GM12878 (cell line): ENCODE data around the gene PLAC8. TPM values are rescaled to one million over a fixed set of nuclear protein-coding genes. Genes with fewer than 3 reads are reported as not detected.

Source experiments
- ATAC-seq: fragments of 200-7000 bp; cut with Tn5 transposase; 3 replicates; pipeline ENCODE4 v1.9.1; 2020; ENCODE audit warnings: mild to moderate bottlenecking, moderate library complexity
- BruUV-seq: library from RNA; stranded (reverse); fragments of 400-500 nt; replicated peaks from 2 replicates; lab custom pipeline; 2021; lab: Mats Ljungman, UMichigan
- CTCF ChIA-PET: fragments of 300-600 bp; sonication (Branson Sonifier 250); formaldehyde crosslinking; extraction: SDS; loops from one replicate; lab custom pipeline; 2021; ENCODE audit warnings: inconsistent platforms; lab: Yijun Ruan, JAX
- POLR2A ChIA-PET: fragments of 350-600 bp; formaldehyde crosslinking; extraction: SDS; loops from one replicate; lab custom pipeline; 2021; ENCODE audit warnings: inconsistent platforms; lab: Charles Lee
- RAD21 ChIA-PET: fragments of 300-600 bp; sonication (Branson Sonifier 250); formaldehyde crosslinking; loops from one replicate; lab custom pipeline; 2023; ENCODE audit warnings: antibody characterized with exemption; ENCODE audit not compliant: unreplicated experiment; lab: Charles Lee
- SMC1A ChIA-PET: fragments of 300-600 bp; sonication (Branson Sonifier 250); formaldehyde crosslinking; loops from one replicate; lab custom pipeline; 2023; ENCODE audit not compliant: unreplicated experiment, uncharacterized antibody; lab: Charles Lee
- DNase-seq: peaks from one replicate; pipeline ENCODE4 v3.0.0-alpha.2; 2011; ENCODE audit warnings: low read depth, low spot score
- FAIRE-seq: peaks from 3 replicates; lab custom pipeline; 2011; peaks lifted over from hg19 to GRCh38; lab: Jason Lieb, UNC
- H2AFZ ChIP-seq: 2 replicates; pipeline ENCODE4 v1.6.0; 2011; ENCODE audit warnings: low read depth, low read length, control low read depth; ENCODE audit not compliant: control insufficient read depth
- H3K27ac ChIP-seq: 2 replicates; pipeline ENCODE4 v1.5.1; 2011; ENCODE audit warnings: control low read depth; ENCODE audit not compliant: control insufficient read depth, insufficient read depth
- H3K27me3 ChIP-seq, 2 experiments: replicated peaks in 1 of 2; 2 replicates each; pipeline versions ENCODE4 v1.6.0 to v1.6.1; 2011; ENCODE audit warnings: low read length in 1 of 2; ENCODE audit not compliant: control insufficient read depth in 2 of 2, insufficient read depth in 2 of 2
- H3K36me3 ChIP-seq, 2 experiments: 2 replicates each; pipeline ENCODE4 v1.5.1; 2011; ENCODE audit warnings: low read length in 1 of 2; ENCODE audit not compliant: control insufficient read depth in 2 of 2, insufficient read depth in 2 of 2
- H3K4me1 ChIP-seq: 2 replicates; pipeline ENCODE4 v1.6.1; 2011; ENCODE audit warnings: mild to moderate bottlenecking, low read length, moderate library complexity, mixed read lengths; ENCODE audit not compliant: control insufficient read depth, insufficient read depth
- H3K4me2 ChIP-seq: 2 replicates; pipeline ENCODE4 v1.6.0; 2011; ENCODE audit warnings: control low read depth; ENCODE audit not compliant: control insufficient read depth, insufficient read depth
- H3K4me3 ChIP-seq: fragments of 200-600 bp; sonication (generic); 2 replicates; pipeline ENCODE4 v1.5.1; 2016
- H3K79me2 ChIP-seq: 2 replicates; pipeline ENCODE4 v1.6.0; 2011; ENCODE audit warnings: low read length; ENCODE audit not compliant: control insufficient read depth, insufficient read depth
- H3K9ac ChIP-seq: 2 replicates; pipeline ENCODE4 v1.8.0; 2011; ENCODE audit warnings: low read length, control low read depth, mixed read lengths; ENCODE audit not compliant: control insufficient read depth, insufficient read depth
- H3K9me3 ChIP-seq: replicated peaks from 3 replicates; pipeline ENCODE4 v1.5.1; 2011; ENCODE audit warnings: mild to moderate bottlenecking, low read length; ENCODE audit not compliant: control insufficient read depth, insufficient read depth
- H4K20me1 ChIP-seq: 2 replicates; pipeline ENCODE4 v1.6.0; 2011; ENCODE audit not compliant: control insufficient read depth, insufficient read depth
- BRCA1 ChIP-seq: IDR thresholded peaks from 2 replicates; pipeline ENCODE4 v1.6.1; 2011; ENCODE audit warnings: low read depth, low read length, improper control_type of control experiment
- ETV6 ChIP-seq, 2 experiments: fragments of 450-650 bp in 1 of 2; IDR thresholded peaks in 1 of 2; conservative IDR thresholded peaks in 1 of 2; 2 replicates each; pipeline ENCODE4 v1.6.1; 2014; ENCODE audit warnings: antibody characterized with exemption in 1 of 2, borderline replicate concordance in 1 of 2, low read depth in 1 of 2, mild to moderate bottlenecking in 1 of 2, moderate library complexity in 1 of 2
- MTA3 ChIP-seq: IDR thresholded peaks from 2 replicates; pipeline ENCODE4 v1.6.1; 2012; ENCODE audit warnings: low read length, inconsistent platforms, borderline replicate concordance
- RB1 ChIP-seq: fragments of 450-650 bp; formaldehyde crosslinking; IDR thresholded peaks from 2 replicates; pipeline ENCODE4 v1.6.1; 2017; ENCODE audit warnings: mild to moderate bottlenecking, borderline replicate concordance
- RFX5 ChIP-seq: IDR thresholded peaks from 2 replicates; pipeline ENCODE4 v1.6.1; 2011; ENCODE audit warnings: low read depth, low read length, improper control_type of control experiment
- TCF12 ChIP-seq: IDR thresholded peaks from 2 replicates; pipeline ENCODE4 v1.6.1; 2011; ENCODE audit warnings: low read depth, mild to moderate bottlenecking, low read length
- ZBED1 ChIP-seq: IDR thresholded peaks from 2 replicates; pipeline ENCODE4 v1.6.1; 2016; ENCODE audit warnings: borderline replicate concordance
- ZNF384 ChIP-seq: IDR thresholded peaks from 2 replicates; pipeline ENCODE4 v1.6.1; 2012; ENCODE audit warnings: low read depth, mild to moderate bottlenecking, low read length, improper control_type of control experiment, borderline replicate concordance
- WGBS: methylation state at CpG from one replicate; pipeline ENCODE4 v1.1.6; 2016; ENCODE audit warnings: low lambda C conversion rate; ENCODE audit not compliant: insufficient replicate concordance, insufficient coverage; ENCODE audit errors: missing lambda C conversion rate; 5-methylcytosine and 5-hydroxymethylcytosine counted together
- in situ Hi-C: fragments of 300-500 bp; cut with MboI; formaldehyde crosslinking; loops from 9 replicates; pipeline ENCODE4 v1.14.3; 2018; ENCODE audit warnings: mixed read lengths
- intact Hi-C: fragments of 100-400 bp; cut with micrococcal nuclease; formaldehyde crosslinking; loops from one replicate; pipeline ENCODE4 v1.14.2; 2022; ENCODE audit not compliant: unreplicated experiment
- polyA plus RNA-seq, 11 experiments: library from polyadenylated mRNA; depleted of rRNA in 4 of 11; unstranded in 6 of 11; stranded (reverse) in 5 of 11; fragments of >200 nt; fragmentation: Nextera tagmentation in 4 of 11; fragmentation: Illumina TruSeq in 1 of 11; extraction: Ambion mirVana in 4 of 11; extraction: Trizol in 1 of 11; gene quantifications; 1 replicate in 1 of 11; 2 replicates in 10 of 11; pipeline versions ENCODE4 v1.2.1 to v1.2.3, GENCODE V29; 2011 to 2016; ENCODE audit warnings: inconsistent platforms in 2 of 11, missing spikeins in 2 of 11, low read depth in 1 of 11
- total RNA-seq, 4 experiments: library from RNA; depleted of rRNA in 3 of 4; stranded (reverse); fragments of >200 nt in 3 of 4; fragmentation: Illumina TruSeq in 1 of 4; extraction: Trizol in 1 of 4; gene quantifications; 2 replicates each; pipeline versions ENCODE4 v1.2.1 to v1.2.3, GENCODE V29; 2013 to 2021

PLAC8 gene
- total and polyA plus RNA-seq, 10 of the 15 experiments (the other 5 are each of a cell fraction or from before 2014, with no cell fraction given), result 214 to 841 (median 348) TPM

DNA sequence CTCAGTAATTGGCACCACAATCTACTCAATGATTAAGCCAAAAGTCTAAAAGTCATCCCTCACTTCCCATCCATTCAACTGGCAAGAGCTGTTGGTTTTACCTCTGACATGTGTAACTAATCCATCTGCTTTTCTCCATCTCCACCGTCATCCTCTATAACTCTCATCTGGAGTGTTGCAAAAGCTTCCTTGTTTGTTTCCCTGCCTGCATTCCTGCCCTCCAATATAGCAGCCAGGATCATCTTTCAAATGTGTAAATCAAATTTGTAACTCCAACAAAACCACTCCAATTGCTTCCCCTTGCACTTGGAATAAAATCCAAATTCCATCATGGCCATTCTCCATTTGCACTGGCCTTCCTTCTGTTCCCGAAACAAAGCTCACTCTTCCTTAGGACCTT, 4.3 kb upstream of the PLAC8 start:
- Histone ChIP-seq H2AFZ (no peak overlapping the region), H3K9ac (no peak overlapping the region), H3K9me3 (no peaks in the 10 kb centered on the region), H3K79me2 (peaks cover 18% of the 10 kb centered on the region), H3K27ac (no peak overlapping the region), H3K4me3 (no peak overlapping the region), H3K4me1 (peaks cover 8% of the 10 kb centered on the region; the same call in 1 of the 2 replicates), H4K20me1 (no peaks in the 10 kb centered on the region), H3K4me2 (no peak overlapping the region), H3K36me3 (no peaks in the 10 kb centered on the region), H3K27me3 (no peaks in the 10 kb centered on the region)
- DNase-seq (no peak), FAIRE-seq (no peak), ATAC-seq (no peak)
- in situ Hi-C loops, result no loop called here
- ChIA-PET POLR2A (no interaction called here), RAD21 (interaction anchor here (1.4 kb wide), 1 partner anchor 44 kb away, joined by 3 read pairs; no protein-coding TSS in a partner anchor), SMC1A (interaction anchor here (1.0 to 1.3 kb wide), 2 partner anchors 35 to 90 kb away, joined by 3 read pairs; no protein-coding TSS in a partner anchor), CTCF (interaction anchor here (0.5 to 1.5 kb wide), 3 partner anchors 22 to 127 kb away, joined by 3 read pairs; no protein-coding TSS in a partner anchor)
- BruUV-seq, result no TSS peak
- TF ChIP-seq RFX5 (no peak), ETV6 (conservative IDR thresholded peaks at IDR 0.05 in 1 of 2, IDR thresholded peaks at IDR 0.05 in 1 of 2; ENCODE audit: borderline replicate concordance in 1 of 2, low read depth in 1 of 2) (no peak), RB1 (no peak), BRCA1 (no peak), ZNF384 (no peak), ZBED1 (no peak), MTA3 (no peak), TCF12 (no peak)
- 61% methylated on average over 2 of the region's 2 CpGs for WGBS
- intact Hi-C loops, result no loop called here
